ENCODE data around the gene PTPN22. TPM values are rescaled to one million over a fixed set of nuclear protein-coding genes. Genes with fewer than 3 reads are reported as not detected.

The PTPN22 gene
- total and polyA plus RNA-seq, 9 of the 15 experiments (the other 6 are each of a cell fraction or from before 2014, with no cell fraction given) = 0.45 to 4.6 (median 1.1) TPM

GRCh38 chr1:113783254-113784103 lies 88.0 kb downstream of the PTPN22 start (continued):
- peak; percentile 43; the same call in 1 of the 2 replicates for TF ChIP-seq ATF7 (IDR thresholded peaks at IDR 0.05)
- no peak for TF ChIP-seq EP400 (IDR thresholded peaks at IDR 0.05)
- no peak for TF ChIP-seq ETS2 (tag; IDR thresholded peaks at IDR 0.05; ENCODE audit: borderline replicate concordance, poor library complexity, severe bottlenecking)
- no peak for TF ChIP-seq ZNF124 (CRISPR knock-in tag; IDR thresholded peaks at IDR 0.05)
- TF ChIP-seq KLF10 (CRISPR knock-in tag; IDR thresholded peaks at IDR 0.05) = no peak
- TF ChIP-seq FOXP4 (CRISPR knock-in tag; IDR thresholded peaks at IDR 0.05; ENCODE audit: borderline replicate concordance) = no peak
- TF ChIP-seq MAZ (CRISPR knock-in tag; conservative IDR thresholded peaks at IDR 0.05 in 1 of 2, IDR thresholded peaks at IDR 0.05 in 1 of 2) = peak in 1 of 2 experiments; percentile 15; a peak in 1 of 4 replicates
- no peak for TF ChIP-seq FOXK1 (CRISPR knock-in tag; IDR thresholded peaks at IDR 0.05; ENCODE audit: borderline replicate concordance)
- TF ChIP-seq RNF219 (CRISPR knock-in tag; IDR thresholded peaks at IDR 0.05) = no peak
- TF ChIP-seq MIER1 (IDR thresholded peaks at IDR 0.05; ENCODE audit: low read depth) = no peak
- no peak for TF ChIP-seq ZNF764 (CRISPR knock-in tag; IDR thresholded peaks at IDR 0.05; ENCODE audit: low read depth)
- TF ChIP-seq ZNF507 (tag; conservative IDR thresholded peaks at IDR 0.05) = no peak
- no peak for TF ChIP-seq BRF1 (IDR thresholded peaks at IDR 0.05; ENCODE audit: borderline replicate concordance, extremely low read depth, insufficient read length)
- no peak for TF ChIP-seq NUFIP1 (IDR thresholded peaks at IDR 0.05; ENCODE audit: partially characterized antibody)
- no peak for TF ChIP-seq C11orf30 (IDR thresholded peaks at IDR 0.05; ENCODE audit: low read depth)
- TF ChIP-seq L3MBTL2 (IDR thresholded peaks at IDR 0.05) = 0 out of 2 replicates have a peak, but pooled peaks have one; percentile 19
- TF ChIP-seq ILK (tag; IDR thresholded peaks at IDR 0.05; ENCODE audit: borderline replicate concordance, low read depth) = no peak
- TF ChIP-seq ZFP1 (CRISPR knock-in tag; IDR thresholded peaks at IDR 0.05) = no peak
- TF ChIP-seq ZC3H4 (CRISPR knock-in tag; IDR thresholded peaks at IDR 0.05; ENCODE audit: borderline replicate concordance) = no peak
- TF ChIP-seq MCM3 (IDR thresholded peaks at IDR 0.05) = no peak
- no peak for TF ChIP-seq HMGXB4 (CRISPR knock-in tag; IDR thresholded peaks at IDR 0.05)
- TF ChIP-seq TAF15 (IDR thresholded peaks at IDR 0.05; ENCODE audit: low read depth, low read length) = no peak
- TF ChIP-seq CREB1 (IDR thresholded peaks at IDR 0.05) = no peak
- TF ChIP-seq CREB1 (CRISPR knock-in tag; IDR thresholded peaks at IDR 0.05) = 0 out of 2 replicates have a peak, but pooled peaks have one; percentile 0

All from K562 (cell line).